ENCODE measurements around the gene RELN. TPM values are rescaled to one million over a fixed set of nuclear protein-coding genes. Genes with fewer than 3 reads are reported as not detected.
"Not testable (repeated sequence)": the region's sequence is repeated elsewhere in the genome, so short reads cannot be mapped to it uniquely, and the experiment has no call there.

Gene RELN
- total and polyA plus RNA-seq, 8 donors = 0.08 to 1.4 (median 0.64) TPM

- intact Hi-C loops (cut with DNase I) = no loop called here
- no peak for TF ChIP-seq CTCF (IDR thresholded peaks at IDR 0.05)
- H3K27ac ChIP-seq = no peak overlapping the region
- DNase-seq = no peak
- H3K9me3 ChIP-seq = no peaks in the 10 kb centered on the region
- no peaks in the 10 kb centered on the region for H3K27me3 ChIP-seq
- no peaks in the 10 kb centered on the region for H3K36me3 ChIP-seq
- ATAC-seq = no peak
- no peak for FAIRE-seq
- H3K4me3 ChIP-seq = no peak overlapping the region
- WGBS, 2 donors = 68 to 78% methylated on average over 6 of the region's 6 CpGs
- no peaks in the 10 kb centered on the region for H3K4me1 ChIP-seq
These were observed 75.1 kb downstream of the RELN start for GRCh38 chr7:103914147-103914899.

GRCh38 chr7:103912891-103913605 lies 76.4 kb downstream of the RELN start:
- Histone ChIP-seq H3K36me3 (no peaks in the 10 kb centered on the region), H3K27me3 (no peaks in the 10 kb centered on the region), H3K27ac (no peak overlapping the region), H3K4me1 (no peaks in the 10 kb centered on the region), H3K9me3 (no peaks in the 10 kb centered on the region), H3K4me3 (no peak overlapping the region)
- no peak for TF ChIP-seq CTCF (IDR thresholded peaks at IDR 0.05)
- DNase-seq = no peak
- no peak for FAIRE-seq
- 35 to 47% methylated on average over 1 of the region's 1 CpG for WGBS, 2 donors
- intact Hi-C loops (cut with DNase I) = no loop called here
- ATAC-seq = no peak

- H3K4me1 ChIP-seq; DNase-seq; ATAC-seq; H3K4me3 ChIP-seq; FAIRE-seq; H3K9me3 ChIP-seq; intact Hi-C loops (cut with DNase I); H3K27ac ChIP-seq; H3K27me3 ChIP-seq; H3K36me3 ChIP-seq: not testable (repeated sequence)
- 92 to 100% methylated on average over 1 of the region's 1 CpG for WGBS, 2 donors
These were observed 78.4 kb downstream of the RELN start for GRCh38 chr7:103911015-103911414.

GRCh38 chr7:103905997-103906396 lies 83.5 kb downstream of the RELN start:
- Histone ChIP-seq H3K4me3 (no peak overlapping the region), H3K4me1 (no peaks in the 10 kb centered on the region), H3K27me3 (no peaks in the 10 kb centered on the region), H3K9me3 (no peaks in the 10 kb centered on the region), H3K27ac (no peak overlapping the region), H3K36me3 (no peaks in the 10 kb centered on the region)
- TF ChIP-seq CTCF (IDR thresholded peaks at IDR 0.05) = no peak
- 70 to 74% methylated on average over 2 of the region's 2 CpGs for WGBS, 2 donors
- DNase-seq (no peak), ATAC-seq (no peak), FAIRE-seq (no peak)
- intact Hi-C loops (cut with DNase I) = no loop called here

- FAIRE-seq = no peak
- no peaks in the 10 kb centered on the region for H3K27me3 ChIP-seq
- intact Hi-C loops (cut with DNase I) = no loop called here
- no peaks in the 10 kb centered on the region for H3K4me1 ChIP-seq
- H3K4me3 ChIP-seq = no peak overlapping the region
- no peaks in the 10 kb centered on the region for H3K36me3 ChIP-seq
- 28% methylated on average over 3 of the region's 3 CpGs for WGBS, 2 donors
- H3K9me3 ChIP-seq = no peaks in the 10 kb centered on the region
- ATAC-seq = no peak
- TF ChIP-seq CTCF (IDR thresholded peaks at IDR 0.05) = no peak
- no peak for DNase-seq
- H3K27ac ChIP-seq = no peak overlapping the region
These were observed 86.5 kb downstream of the RELN start for GRCh38 chr7:103902917-103903316.

- intact Hi-C loops (cut with DNase I); H3K9me3 ChIP-seq; H3K27me3 ChIP-seq; H3K4me1 ChIP-seq; H3K27ac ChIP-seq; ATAC-seq; H3K4me3 ChIP-seq; FAIRE-seq; H3K36me3 ChIP-seq; DNase-seq: not testable (repeated sequence)
- WGBS, 2 donors = 71 to 77% methylated on average over 4 of the region's 4 CpGs
These were observed 92.6 kb downstream of the RELN start for GRCh38 chr7:103896826-103897225.

Measured in pancreas (tissue), 10 donors.